Fibroblast of skin of left biceps (primary cell): ENCODE data around the gene USP28.

Experiments used
- DNase-seq, 2 experiments: peaks; one replicate each; pipeline ENCODE4 v3.0.0-alpha.2; 2013; ENCODE audit warnings: low read depth in 2 of 2

The USP28 gene

DNA sequence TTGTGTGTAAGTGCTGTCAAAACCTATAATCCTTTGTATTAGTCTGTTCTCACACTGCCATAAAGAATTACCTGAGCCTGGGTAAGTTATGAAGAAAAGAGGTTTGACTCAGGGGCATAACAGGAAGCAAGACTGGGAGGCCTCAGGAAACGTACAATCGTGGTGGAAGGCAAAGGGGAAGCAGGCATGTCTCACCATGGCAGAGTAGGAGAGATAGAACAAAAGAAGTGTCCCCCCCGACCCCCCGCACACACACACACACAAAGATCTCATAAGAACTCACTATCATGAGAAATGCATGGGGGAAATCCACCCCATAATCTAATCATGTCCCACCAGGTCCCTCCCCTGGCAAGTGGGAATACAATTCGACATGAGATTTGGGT is 2.3 kb upstream of the USP28 start:
- no peak for DNase-seq

DNA sequence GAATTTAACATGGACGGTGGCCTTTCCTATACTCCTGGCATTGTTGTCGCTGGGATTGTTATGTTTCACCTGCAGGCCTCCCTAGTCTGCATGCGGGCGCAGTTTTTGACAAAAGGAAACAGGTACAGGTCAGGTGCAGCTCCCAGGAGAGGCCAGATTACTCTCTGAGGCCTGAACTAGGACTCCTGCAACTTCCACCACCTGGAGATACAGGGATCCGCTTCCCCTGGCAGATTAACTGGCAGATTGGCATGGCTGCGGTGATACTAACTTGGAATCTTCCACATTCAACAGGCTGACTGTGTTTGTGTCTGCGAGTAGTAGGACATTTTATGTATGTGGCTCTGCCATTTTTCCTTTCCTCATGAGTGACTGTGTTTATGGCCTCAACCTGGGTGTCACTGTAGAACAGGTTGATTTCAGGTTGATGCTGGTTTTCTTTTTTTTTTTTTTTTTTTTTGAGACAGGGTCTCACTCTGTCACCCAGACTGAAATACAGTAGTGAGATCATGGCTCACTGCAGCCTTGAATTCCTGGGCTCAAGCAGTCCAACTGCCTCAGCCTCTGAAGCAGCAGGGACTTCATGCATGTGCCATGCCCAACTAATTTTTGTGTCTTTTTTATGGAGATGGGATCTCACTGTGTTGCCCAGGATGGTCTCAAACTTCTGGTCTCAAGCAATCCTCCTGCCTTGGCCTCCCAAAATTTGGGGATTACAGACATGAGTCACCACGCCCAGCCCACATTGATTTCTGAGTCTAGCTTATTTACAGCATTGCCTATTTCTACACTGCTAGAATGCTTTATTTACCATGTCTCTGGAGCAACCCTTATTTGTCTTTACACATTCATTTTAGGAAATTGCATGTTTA is 1.7 kb upstream of the USP28 start:
- DNase-seq: no peak

DNA sequence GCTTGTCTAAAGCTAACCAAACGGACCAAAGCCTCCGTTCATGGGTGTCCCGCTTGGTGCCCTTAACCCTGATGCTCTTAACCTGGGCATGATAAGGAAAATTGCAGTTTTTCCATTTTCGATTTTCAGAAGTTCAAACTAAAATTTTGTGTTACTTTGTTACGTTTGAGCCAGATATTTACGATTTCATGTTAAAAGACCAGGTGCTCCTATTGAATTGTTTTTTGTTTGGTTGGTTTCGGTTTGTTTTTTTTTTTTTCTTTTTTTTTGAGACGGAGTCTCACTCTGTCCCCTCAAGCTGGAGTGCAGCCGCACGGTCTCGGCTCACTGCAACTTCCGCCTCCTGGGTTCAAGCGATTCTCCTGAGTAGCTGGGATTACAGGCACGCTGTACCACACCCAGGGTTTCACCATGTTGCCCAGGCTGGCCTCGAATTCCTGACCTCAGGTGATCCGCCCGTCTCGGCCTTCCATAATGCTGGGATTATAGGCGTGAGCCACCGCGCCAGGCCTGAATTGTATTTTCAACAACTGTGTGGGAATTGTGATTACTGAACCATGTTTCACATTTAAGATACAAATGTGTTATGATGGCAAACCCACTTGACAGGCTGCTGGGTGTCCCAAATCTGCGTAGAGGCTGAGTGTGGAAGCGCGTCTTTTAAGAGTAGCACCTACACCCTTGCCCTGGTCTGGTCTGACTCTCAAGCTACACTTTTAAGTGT is 864 bp upstream of the USP28 start:
- no peak for DNase-seq

DNA sequence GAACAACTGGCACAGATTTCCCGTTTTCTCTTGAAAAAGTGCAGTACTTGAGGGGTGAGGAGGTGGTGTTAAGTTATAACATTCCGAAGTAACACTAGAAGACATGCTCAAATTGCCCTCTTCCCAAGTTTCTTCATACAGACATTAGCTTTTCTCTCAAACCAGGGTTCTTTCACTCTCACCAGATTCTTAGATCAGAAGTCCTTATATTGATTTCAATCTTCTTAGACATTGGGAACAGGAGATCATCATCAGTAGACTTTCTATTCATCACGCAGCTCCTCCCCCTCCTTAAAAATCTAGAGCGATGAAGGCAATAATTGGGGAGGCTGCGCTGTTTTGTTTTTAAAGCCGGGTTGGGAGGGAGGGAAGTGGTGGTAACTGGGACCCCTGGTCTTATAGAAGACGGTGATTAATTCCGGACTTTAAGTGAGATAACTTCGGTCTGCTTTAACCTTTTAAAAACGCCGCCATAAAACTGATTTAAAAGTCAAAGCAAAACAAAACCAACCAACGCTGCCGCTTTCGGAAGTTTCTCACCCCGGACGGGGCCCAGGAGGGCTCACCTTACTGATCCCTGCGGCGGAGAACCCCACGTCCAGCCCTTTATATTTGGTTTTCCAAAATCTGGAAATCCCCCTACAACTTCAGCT is 665 bp downstream of the USP28 start:
- no peak for DNase-seq

DNA sequence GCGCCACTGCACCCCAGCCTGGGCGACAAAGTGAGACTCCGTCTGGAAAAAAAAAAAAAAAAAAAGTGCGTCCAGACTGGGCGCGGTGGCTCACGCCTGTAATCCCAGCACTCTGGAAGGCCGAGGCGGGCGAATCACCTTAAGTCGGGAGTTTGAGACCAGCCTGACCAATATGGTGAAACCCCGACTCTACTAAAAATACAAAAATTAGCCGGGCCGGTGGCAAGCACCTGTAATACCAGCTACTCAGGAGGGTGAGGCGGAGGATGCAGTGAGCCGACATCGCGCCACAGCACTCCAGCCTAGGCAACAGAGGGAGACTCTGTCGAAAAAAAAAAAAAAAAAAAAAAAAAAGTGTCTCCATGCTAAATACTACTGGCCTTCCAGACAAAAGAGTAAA is 1.3 kb downstream of the USP28 start:
- DNase-seq: no peak

DNA sequence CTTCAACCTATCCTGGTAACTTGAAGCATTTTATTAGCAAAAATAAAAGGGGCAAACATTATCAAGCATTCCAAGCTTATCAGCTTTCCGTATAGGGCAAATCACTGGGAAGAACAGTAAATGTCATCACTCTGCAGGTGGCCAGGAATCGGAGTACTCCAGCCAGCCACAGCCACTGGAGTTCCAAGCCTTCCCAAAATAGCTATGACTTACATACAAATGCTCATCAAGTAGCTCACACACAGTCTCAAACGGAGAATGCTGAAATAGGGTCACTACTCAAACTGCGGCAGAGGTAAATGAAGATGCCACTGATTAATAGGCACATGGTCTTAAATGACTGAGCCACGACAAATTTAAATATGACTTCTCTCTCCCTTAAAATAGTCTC is 2.1 kb downstream of the USP28 start:
- DNase-seq: no peak

DNA sequence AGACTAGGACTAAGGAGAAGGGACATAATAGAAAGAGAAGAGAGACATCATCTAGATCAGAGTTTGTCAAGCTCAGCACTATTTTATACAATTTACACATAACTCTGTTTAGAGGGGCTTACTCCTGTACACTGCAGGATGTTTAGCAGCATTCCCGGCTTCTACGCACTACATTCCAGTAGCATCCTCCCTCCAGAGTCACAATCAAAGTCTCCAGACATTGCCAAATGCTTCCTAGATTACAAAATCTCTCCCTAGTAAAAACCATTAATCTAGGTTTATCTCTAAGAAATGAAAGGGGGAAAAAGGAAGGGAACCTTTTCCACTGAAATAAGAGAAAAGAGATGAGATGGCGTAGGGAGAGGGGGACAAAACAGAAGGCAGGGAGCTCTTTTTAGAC is 4.0 kb downstream of the USP28 start:
- no peak for DNase-seq

DNA sequence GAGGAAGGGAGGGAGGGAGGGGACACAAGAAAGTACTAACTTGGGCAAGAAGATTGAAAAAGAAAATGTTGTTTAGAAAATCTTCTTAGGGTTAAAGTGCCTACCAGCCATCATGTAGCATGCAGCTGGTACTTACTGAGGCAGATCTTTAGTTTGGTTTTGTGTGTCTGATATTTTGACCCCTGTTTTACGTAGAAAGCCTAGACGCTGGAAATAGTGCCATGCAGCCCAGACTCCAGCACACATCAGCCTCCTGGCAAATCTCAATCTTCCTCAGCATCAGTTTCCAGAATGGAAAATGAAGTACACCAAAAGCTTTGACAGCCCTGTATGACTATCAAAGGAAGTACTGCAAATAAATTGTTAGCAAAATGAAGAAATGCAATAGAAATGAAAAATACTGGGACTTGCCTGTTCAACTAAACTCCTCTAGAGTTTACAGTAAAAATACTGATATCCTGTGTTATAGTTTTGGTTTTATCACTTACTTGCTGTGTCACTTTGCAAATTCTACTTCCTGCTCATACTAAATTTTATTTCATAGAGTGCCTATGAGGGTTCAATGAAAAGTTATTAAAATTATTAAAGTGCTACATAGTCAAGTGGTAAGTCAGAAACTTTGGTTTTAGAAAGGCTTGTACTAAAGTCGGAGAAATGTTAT is 7.4 kb downstream of the USP28 start:
- DNase-seq: no peak

DNA sequence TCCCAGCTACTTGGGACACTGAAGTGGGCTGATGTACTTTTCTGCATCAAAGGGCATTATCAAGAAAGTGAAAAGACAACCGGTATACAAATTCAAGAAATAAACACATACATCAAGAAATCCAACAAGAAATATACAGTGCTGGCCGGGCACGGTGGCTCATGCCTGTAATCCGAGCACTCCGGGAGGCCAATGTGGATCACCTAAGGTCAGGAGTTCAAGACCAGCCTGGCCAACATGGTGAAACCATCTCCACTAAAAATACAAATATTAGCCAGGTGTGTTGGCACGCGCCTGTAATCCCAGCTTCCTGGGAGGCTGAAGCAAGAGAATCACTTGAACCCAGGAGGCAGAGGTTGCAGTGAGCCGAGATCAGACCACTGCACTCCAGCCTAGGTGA is 9.5 kb downstream of the USP28 start:
- DNase-seq: no peak

DNA sequence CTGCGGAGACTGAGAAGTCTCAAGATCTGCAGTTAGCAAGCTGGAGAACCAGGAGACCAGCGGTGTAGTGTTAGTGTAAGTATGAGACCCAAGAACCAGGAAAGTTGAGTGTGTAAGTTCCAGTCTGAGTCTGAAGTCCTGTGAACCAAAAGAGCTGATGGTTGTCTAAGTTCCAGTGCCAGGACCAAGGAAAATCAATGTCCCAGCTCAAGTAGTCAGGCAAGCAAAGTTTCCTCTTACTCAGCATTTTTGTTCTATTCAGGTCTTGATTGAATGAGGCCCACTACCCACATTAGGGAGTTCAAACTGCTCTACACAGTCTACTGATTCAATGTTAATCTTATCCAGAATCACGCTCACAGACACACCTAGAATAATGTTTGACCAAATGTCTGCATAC is 11.0 kb downstream of the USP28 start:
- DNase-seq: no peak

DNA sequence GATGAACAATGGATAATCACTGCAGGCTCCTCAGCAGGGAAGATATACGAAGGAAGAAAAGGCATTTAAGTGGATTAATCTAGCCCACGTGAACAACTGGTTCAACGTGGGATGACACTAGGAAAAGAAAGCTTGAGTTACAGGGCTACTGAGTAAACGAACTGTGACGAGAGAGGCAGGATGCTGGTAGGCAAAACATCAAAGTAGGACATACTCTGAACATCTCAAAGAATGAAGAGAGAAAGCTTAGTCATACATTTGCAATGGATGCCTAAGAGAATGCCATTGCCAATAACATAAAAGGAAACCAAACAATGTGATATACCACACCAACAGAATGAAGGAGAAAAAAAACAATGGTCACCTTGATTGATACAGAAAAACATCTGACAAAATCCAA is 12.9 kb downstream of the USP28 start:
- no peak for DNase-seq

DNA sequence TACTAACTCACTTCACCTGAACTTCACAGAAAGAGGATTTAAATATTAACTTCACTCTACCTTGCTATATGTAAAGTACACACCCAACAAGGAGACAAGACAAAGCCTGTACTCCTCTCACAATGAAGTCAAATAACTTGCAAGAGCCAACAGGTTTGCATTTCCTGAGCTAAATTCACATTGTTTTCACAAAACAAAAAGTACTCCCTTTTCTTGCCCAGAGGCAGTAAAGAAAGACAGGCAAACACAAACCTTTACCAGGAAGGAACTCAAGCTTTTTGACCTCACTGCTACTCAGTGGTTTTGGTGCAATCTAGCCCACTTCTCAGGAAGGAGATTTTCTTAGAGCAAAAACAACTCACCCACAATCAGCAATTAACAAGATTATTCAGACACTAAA is 15.7 kb downstream of the USP28 start:
- DNase-seq: no peak

DNA sequence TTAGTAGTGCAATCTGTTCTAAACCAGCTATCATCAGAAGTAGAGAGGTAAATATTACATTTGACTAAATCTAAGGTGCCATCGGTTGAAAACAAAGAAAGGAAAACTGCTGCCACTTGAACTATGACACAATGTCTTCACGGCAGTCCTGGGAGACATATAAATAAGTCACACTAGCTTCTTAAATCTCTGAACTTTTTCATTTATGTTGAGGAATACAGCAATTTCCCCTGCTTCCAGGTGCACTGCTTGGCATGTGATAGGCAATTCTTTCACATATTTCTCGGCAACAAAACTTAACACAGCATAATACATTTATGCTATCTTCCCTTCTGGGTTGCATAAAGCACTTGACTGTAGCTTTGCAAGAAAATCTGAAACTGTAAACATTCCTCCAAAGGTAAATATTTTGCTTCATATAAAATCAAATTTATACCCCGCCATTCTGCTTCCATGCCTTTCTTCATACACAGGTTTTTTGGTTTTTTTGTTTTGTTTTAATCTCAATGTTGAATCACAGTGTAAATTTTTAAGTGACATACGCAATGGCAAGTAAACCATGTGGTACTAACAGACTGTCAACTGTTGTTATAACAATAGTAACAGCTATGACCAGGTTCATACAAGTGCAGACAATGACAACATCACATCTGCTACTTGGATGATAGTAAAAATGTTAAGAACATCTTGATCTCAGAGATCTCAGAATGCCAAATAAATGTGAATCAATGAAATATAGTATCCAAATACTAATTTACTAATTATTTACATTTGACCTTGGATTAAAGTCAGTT is 18.2 kb downstream of the USP28 start:
- DNase-seq: no peak

DNA sequence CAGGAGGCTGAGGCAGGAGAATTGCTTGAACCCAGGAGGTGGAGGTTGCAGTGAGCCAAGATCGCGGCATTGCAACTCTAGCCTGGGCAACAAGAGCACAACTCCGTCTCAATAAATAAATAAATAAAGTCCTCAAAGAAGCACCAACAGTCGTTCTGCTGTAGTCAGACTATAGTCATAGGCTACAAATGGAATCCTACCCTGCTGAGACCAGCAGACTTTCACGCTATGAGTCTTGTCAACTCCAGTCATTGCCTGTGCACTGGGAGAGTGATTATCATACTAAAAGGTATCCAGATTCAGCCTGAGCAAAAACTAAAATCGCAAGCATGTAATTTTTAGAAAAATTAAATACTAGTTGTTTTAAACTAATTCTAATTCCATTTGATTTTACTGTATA is 19.6 kb downstream of the USP28 start:
- no peak for DNase-seq

DNA sequence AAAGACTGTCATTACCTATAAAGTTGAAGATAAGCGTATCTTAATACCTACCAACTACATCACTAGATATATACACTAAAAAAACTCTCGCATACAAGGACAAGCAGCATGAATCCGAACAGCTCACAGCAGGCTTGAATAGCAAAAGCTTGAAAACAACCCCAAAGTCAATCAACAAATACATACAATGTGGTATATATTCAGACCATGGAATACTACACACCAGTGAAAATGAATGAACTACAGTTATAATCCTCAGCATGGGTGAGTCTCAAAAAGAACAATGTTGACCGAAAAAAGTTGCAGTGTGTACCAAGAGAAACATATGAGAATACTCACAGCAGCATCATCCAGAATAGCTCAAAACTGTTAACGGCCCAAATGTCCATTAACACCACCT is 25.2 kb downstream of the USP28 start:
- DNase-seq: no peak

DNA sequence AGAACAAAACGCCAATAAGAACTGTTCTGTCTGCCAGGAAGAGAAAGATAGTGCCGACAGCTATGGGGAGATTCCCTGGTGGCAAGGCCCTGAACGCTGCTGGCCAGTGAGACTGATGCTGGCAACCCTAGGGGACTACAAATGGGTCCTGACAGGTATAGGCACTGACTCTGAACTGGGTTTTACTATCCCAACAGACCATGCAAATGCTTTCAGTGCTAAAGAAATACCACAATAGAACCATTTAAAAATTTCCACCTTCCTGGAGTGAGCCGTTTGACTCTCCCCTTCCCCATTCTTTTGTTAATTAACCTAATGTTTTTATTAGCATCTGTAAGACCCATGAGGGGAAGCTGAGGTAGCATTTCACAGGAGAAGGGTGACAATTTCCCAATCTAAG is 25.7 kb downstream of the USP28 start:
- no peak for DNase-seq

DNA sequence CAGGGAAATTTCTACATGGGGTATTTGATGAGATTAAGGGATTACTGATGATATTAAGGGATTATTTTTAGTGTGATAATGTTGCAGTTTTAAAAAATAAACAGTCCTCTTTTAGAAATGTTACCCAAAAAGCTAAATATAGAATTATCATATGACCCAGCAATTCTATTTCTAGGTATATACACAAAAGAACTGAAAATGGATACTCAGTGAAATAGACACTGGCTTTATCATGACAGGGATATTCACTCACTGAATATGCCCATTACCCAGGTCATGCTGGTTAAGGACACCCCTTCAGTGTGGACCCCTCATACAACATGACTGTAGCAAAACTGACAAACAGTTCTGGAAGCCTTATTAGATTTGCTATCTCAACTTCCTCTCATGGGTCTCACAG is 27.8 kb downstream of the USP28 start:
- DNase-seq: no peak

DNA sequence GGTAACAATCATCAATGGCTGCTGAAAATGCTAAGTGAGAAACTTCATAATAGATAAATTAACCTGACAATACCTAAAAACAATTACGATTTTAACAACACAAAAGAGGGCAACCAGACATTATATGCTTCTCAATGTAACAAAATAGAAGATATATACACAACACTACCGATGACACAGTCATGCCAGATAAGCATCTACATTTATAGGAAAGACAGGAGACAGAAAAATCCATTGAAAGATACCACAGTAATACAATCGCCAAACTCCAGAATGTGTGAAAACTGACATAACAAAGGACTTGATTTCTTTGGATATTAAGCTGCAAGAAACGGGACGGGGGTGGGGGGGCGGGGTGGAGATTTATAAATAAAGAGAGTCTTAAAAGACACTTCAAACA is 28.3 kb downstream of the USP28 start:
- DNase-seq: no peak

DNA sequence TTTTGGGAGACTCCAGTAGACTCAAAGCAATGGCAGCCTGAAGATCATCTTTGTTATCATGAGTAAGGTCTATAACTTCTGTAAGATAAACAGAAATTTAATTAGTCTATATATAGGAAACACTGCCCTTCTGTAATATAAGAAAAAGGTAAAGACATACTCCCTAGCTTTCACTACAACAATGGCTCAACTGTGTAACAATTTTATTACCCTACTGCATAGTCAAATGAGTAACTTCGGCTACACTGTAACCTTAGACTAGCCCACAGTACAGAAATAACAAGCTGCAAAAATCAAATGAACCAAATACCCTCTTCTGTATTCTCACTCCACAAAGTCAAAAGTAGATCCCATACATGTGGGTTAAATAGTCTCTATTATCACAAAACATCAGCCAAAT is 33.7 kb downstream of the USP28 start:
- no peak for DNase-seq

DNA sequence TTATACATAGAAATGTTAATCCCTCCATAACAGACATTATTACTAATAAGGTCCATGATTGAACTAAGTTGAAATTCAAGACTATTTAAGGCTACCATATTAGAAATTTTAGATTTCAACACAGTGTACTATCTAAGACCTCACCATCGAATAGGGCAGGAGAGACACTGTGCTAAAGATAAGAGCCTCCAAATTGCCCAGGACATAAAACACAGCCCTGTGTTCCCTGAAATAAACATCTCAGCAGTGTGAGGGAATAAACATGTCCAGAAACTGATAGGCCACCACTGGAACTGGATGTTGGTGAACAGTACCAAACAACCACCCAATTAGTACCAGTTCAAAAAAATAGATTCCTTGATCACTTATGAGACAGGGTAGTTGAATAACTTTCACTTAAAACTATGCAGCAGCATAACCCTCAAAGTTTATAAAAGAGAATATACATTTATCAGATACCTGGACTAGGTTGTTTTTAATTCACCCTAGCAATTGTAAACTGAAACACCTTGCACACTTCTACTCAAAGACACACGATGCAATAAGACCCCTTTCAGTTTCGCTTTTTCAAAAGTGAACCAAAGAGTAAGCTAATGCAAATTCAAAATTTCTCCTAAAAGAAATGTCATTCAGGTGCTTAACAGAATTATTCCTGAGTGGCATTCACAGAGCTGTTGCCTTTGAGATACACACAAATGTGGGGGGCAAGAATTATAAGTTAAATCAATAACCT is 34.3 kb downstream of the USP28 start:
- DNase-seq: no peak

DNA sequence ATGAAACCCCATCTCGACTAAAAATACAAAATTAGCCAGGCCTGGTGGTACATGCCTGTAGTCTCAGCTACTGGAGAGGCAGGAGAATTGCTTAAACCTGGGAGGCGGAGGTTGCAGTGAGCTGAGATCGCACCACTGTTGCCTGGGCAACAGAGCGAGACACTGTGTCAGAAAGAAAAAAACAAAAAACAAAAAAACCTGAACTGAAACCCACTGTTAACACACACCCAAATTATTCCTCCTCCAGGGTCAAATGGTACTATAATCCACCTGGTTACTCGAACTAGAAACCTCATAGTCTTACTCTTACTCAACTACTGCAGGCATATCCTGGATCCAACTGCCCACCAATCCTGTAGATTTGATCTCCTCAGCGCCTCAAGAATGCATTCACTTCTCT is 35.5 kb downstream of the USP28 start:
- no peak for DNase-seq
